SH-SY5Y (cell line): ENCODE measurements around the gene TIMM17A.

Source experiments
- GATA2 ChIP-seq: IDR thresholded peaks from 2 replicates; pipeline ENCODE4 v1.6.1; 2011; ENCODE audit warnings: mild to moderate bottlenecking, low read depth, low read length
- GATA3 ChIP-seq: IDR thresholded peaks from 2 replicates; pipeline ENCODE4 v1.6.1; 2011; ENCODE audit warnings: low read depth, mild to moderate bottlenecking, low read length, moderate library complexity

DNA sequence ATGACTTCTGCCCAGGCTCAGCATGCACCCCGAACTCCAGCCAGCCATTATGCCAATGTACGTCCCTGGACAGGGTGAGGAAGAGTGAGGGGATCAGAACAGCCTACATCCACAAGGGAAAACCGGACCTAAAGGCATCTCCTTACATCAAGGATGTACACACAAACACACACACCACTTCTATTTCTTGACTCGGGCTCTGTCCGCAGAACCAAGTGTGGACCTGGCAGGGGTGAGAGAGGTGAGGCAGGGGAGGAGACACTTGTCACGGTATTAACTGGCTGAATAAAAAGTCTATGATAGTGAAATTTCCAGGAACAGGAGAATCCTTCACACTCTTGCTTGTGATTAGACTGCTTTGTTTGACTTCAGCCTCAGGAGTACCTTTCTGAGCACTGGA is 11.3 kb upstream of the TIMM17A start:
- TF ChIP-seq GATA2 (no peak), GATA3 (no peak)
